ENCODE data around the gene ZNF335.
"Not testable (repeated sequence)": the region's sequence is repeated elsewhere in the genome, so short reads cannot be mapped to it uniquely, and the experiment has no call there.

Gene ZNF335

GRCh38 chr20:45957021-45957941, 14.7 kb downstream of the ZNF335 start:
- FAIRE-seq (no peak), DNase-seq (ENCODE audit: insufficient read length) (no peak)
- no peak for TF ChIP-seq POLR2AphosphoS5 (IDR thresholded peaks at IDR 0.05; ENCODE audit: low read depth, low read length)

GRCh38 chr20:45956326-45956725, 15.7 kb downstream of the ZNF335 start:
- DNase-seq (ENCODE audit: insufficient read length); FAIRE-seq: not testable (repeated sequence)

- DNase-seq (ENCODE audit: insufficient read length): no peak
- TF ChIP-seq POLR2AphosphoS5 (IDR thresholded peaks at IDR 0.05; ENCODE audit: low read depth, low read length): no peak
- no peak for TF ChIP-seq TAF1 (IDR thresholded peaks at IDR 0.05; ENCODE audit: borderline replicate concordance, low read depth, low read length)
- TF ChIP-seq POLR2A (IDR thresholded peaks at IDR 0.05; ENCODE audit: low read depth, low read length): 0 out of 2 replicates have a peak, but pooled peaks have one; percentile 20
- no peak for FAIRE-seq
Observed at GRCh38 chr20:45953672-45954071, 18.3 kb downstream of the ZNF335 start.

GRCh38 chr20:45952861-45953260, 19.1 kb downstream of the ZNF335 start:
- FAIRE-seq (no peak), DNase-seq (ENCODE audit: insufficient read length) (no peak)
- TF ChIP-seq POLR2AphosphoS5 (IDR thresholded peaks at IDR 0.05; ENCODE audit: low read depth, low read length) (peak; percentile 5; the same call in 1 of the 2 replicates), POLR2A (IDR thresholded peaks at IDR 0.05; ENCODE audit: low read depth, low read length) (0 out of 2 replicates have a peak, but pooled peaks have one; percentile 15), TAF1 (IDR thresholded peaks at IDR 0.05; ENCODE audit: borderline replicate concordance, low read depth, low read length) (no peak)

GRCh38 chr20:45951925-45952834, 19.8 kb downstream of the ZNF335 start:
- no peak; the same call in 1 of the 2 replicates for TF ChIP-seq POLR2AphosphoS5 (IDR thresholded peaks at IDR 0.05; ENCODE audit: low read depth, low read length)
- FAIRE-seq (no peak), DNase-seq (ENCODE audit: insufficient read length) (no peak)

- DNase-seq (ENCODE audit: insufficient read length) (no peak), FAIRE-seq (no peak)
- TF ChIP-seq POLR2AphosphoS5 (IDR thresholded peaks at IDR 0.05; ENCODE audit: low read depth, low read length) (no peak), TAF1 (IDR thresholded peaks at IDR 0.05; ENCODE audit: borderline replicate concordance, low read depth, low read length) (no peak), POLR2A (IDR thresholded peaks at IDR 0.05; ENCODE audit: low read depth, low read length) (no peak)
Observed at GRCh38 chr20:45950330-45950646, 21.7 kb downstream of the ZNF335 start.

GRCh38 chr20:45949542-45950329, 22.3 kb downstream of the ZNF335 start:
- TF ChIP-seq POLR2AphosphoS5 (IDR thresholded peaks at IDR 0.05; ENCODE audit: low read depth, low read length) (peak; percentile 68; the same call in 1 of the 2 replicates), TAF1 (IDR thresholded peaks at IDR 0.05; ENCODE audit: borderline replicate concordance, low read depth, low read length) (no peak), POLR2A (IDR thresholded peaks at IDR 0.05; ENCODE audit: low read depth, low read length) (peak; percentile 19; the same call in 1 of the 2 replicates)
- DNase-seq (ENCODE audit: insufficient read length) (no peak), FAIRE-seq (no peak)

- DNase-seq (ENCODE audit: insufficient read length) (no peak), FAIRE-seq (no peak)
- peak; percentile 69; the same call in 1 of the 2 replicates for TF ChIP-seq POLR2AphosphoS5 (IDR thresholded peaks at IDR 0.05; ENCODE audit: low read depth, low read length)
- TF ChIP-seq TAF1 (IDR thresholded peaks at IDR 0.05; ENCODE audit: borderline replicate concordance, low read depth, low read length): no peak
- peak; percentile 52; the same call in 1 of the 2 replicates for TF ChIP-seq POLR2A (IDR thresholded peaks at IDR 0.05; ENCODE audit: low read depth, low read length)
Observed at GRCh38 chr20:45948742-45949541, 23.1 kb downstream of the ZNF335 start.

- DNase-seq (ENCODE audit: insufficient read length) (no peak), FAIRE-seq (no peak)
- TF ChIP-seq TAF1 (IDR thresholded peaks at IDR 0.05; ENCODE audit: borderline replicate concordance, low read depth, low read length): no peak
- no peak for TF ChIP-seq POLR2A (IDR thresholded peaks at IDR 0.05; ENCODE audit: low read depth, low read length)
- TF ChIP-seq POLR2AphosphoS5 (IDR thresholded peaks at IDR 0.05; ENCODE audit: low read depth, low read length): no peak
Observed at GRCh38 chr20:45948261-45948733, 23.7 kb downstream of the ZNF335 start.

- DNase-seq (ENCODE audit: insufficient read length) (no peak), FAIRE-seq (no peak)
- TF ChIP-seq POLR2AphosphoS5 (IDR thresholded peaks at IDR 0.05; ENCODE audit: low read depth, low read length) (peak; percentile 22; the same call in 1 of the 2 replicates), POLR2A (IDR thresholded peaks at IDR 0.05; ENCODE audit: low read depth, low read length) (no peak; the same call in 1 of the 2 replicates), TAF1 (IDR thresholded peaks at IDR 0.05; ENCODE audit: borderline replicate concordance, low read depth, low read length) (no peak)
Observed at GRCh38 chr20:45947110-45947866, 24.7 kb downstream of the ZNF335 start.
